H1 (cell line): ENCODE data around the gene UBP1. TPM values are rescaled to one million over a fixed set of nuclear protein-coding genes. Genes with fewer than 3 reads are reported as not detected.

Source experiments
- CTCF ChIA-PET: fragments of 300-600 bp; sonication (Branson Sonifier 250); formaldehyde crosslinking; loops from one replicate; lab custom pipeline; 2021; ENCODE audit not compliant: partially characterized antibody; lab: Charles Lee
- POLR2A ChIA-PET: fragments of 300-600 bp; sonication (Branson Sonifier 250); formaldehyde crosslinking; loops from one replicate; lab custom pipeline; 2021; ENCODE audit warnings: inconsistent platforms; ENCODE audit not compliant: partially characterized antibody; lab: Charles Lee
- DNase-seq, 2 experiments: peaks; one replicate each; pipeline versions ENCODE4 v3.0.0 to v3.0.0-alpha.2; 2010 to 2022; ENCODE audit warnings: low spot score in 2 of 2, low read depth in 1 of 2, mixed read lengths in 1 of 2
- FAIRE-seq: peaks from 2 replicates; lab custom pipeline; 2011; peaks lifted over from hg19 to GRCh38; lab: Jason Lieb, UNC
- H2AFZ ChIP-seq: 2 replicates; pipeline ENCODE4 v1.8.1; 2012; ENCODE audit warnings: low read length, inconsistent platforms
- H2AK5ac ChIP-seq: 2 replicates; pipeline ENCODE4 v1.6.1; 2013; ENCODE audit warnings: low read depth, low read length
- H2BK120ac ChIP-seq: replicated peaks from 2 replicates; pipeline ENCODE3; 2013; ENCODE audit warnings: low read depth, low read length, inconsistent platforms
- H2BK12ac ChIP-seq: 2 replicates; pipeline ENCODE4 v1.6.1; 2013; ENCODE audit warnings: low read depth, low read length
- H2BK15ac ChIP-seq: 2 replicates; pipeline ENCODE4 v1.6.1; 2013; ENCODE audit warnings: low read length
- H2BK20ac ChIP-seq: 2 replicates; pipeline ENCODE4 v1.6.1; 2013; ENCODE audit warnings: low read length
- H2BK5ac ChIP-seq: 2 replicates; pipeline ENCODE4 v1.6.1; 2013; ENCODE audit warnings: low read depth, low read length
- H3K14ac ChIP-seq: 2 replicates; pipeline ENCODE4 v1.6.1; 2013; ENCODE audit warnings: inconsistent platforms; ENCODE audit not compliant: insufficient read length
- H3K18ac ChIP-seq: 2 replicates; pipeline ENCODE4 v1.6.1; 2013; ENCODE audit warnings: low read length; ENCODE audit errors: extremely low read depth
- H3K23ac ChIP-seq: 2 replicates; pipeline ENCODE4 v1.6.1; 2013; ENCODE audit warnings: inconsistent platforms; ENCODE audit not compliant: insufficient read length
- H3K23me2 ChIP-seq: 2 replicates; pipeline ENCODE4 v1.6.1; 2013; ENCODE audit warnings: low read depth, low read length
- H3K27ac ChIP-seq: 2 replicates; pipeline ENCODE4 v1.6.1; 2011; ENCODE audit warnings: low read depth, low read length, inconsistent platforms
- H3K27me3 ChIP-seq, 4 experiments: replicated peaks in 1 of 4; 1 replicate in 1 of 4; 2 replicates in 3 of 4; pipeline versions ENCODE4 v1.6.1 to v1.8.1; 2011 to 2013; ENCODE audit warnings: low read length in 3 of 4, mild to moderate bottlenecking in 3 of 4, inconsistent platforms in 2 of 4, mixed read lengths in 2 of 4, moderate library complexity in 1 of 4; ENCODE audit not compliant: control insufficient read depth in 3 of 4, insufficient read depth in 3 of 4; ENCODE audit errors: extremely low read depth in 1 of 4
- H3K36me3 ChIP-seq, 4 experiments: 2 replicates each; pipeline versions ENCODE4 v1.6.1 to v1.8.1; 2011 to 2013; ENCODE audit warnings: mild to moderate bottlenecking in 4 of 4, low read length in 3 of 4, moderate library complexity in 2 of 4, control low read depth in 1 of 4, inconsistent platforms in 1 of 4; ENCODE audit not compliant: insufficient read depth in 4 of 4, control insufficient read depth in 2 of 4
- H3K4ac ChIP-seq: replicated peaks from 2 replicates; pipeline ENCODE3; 2013; ENCODE audit warnings: low read length, low read depth, mixed read lengths, inconsistent platforms; ENCODE audit not compliant: insufficient read length
- H3K4me1 ChIP-seq, 4 experiments: replicated peaks in 1 of 4; 1 replicate in 1 of 4; 2 replicates in 3 of 4; pipeline versions ENCODE4 v1.6.1 to v1.8.1; 2011 to 2013; ENCODE audit warnings: low read length in 3 of 4, inconsistent platforms in 2 of 4, mixed read lengths in 1 of 4; ENCODE audit not compliant: insufficient read depth in 4 of 4, control insufficient read depth in 3 of 4
- H3K4me2 ChIP-seq, 2 experiments: 2 replicates each; pipeline versions ENCODE4 v1.6.1 to v1.8.1; 2011 to 2013; ENCODE audit warnings: low read depth in 2 of 2, low read length in 2 of 2, control low read depth in 1 of 2, inconsistent platforms in 1 of 2, mild to moderate bottlenecking in 1 of 2; ENCODE audit not compliant: insufficient read depth in 1 of 2
- H3K4me3 ChIP-seq, 4 experiments: fragments of 200-600, 300-600 bp in 1 of 4; sonication (generic), shearing (Covaris generic), sonication (Bioruptor Twin) in 1 of 4; 2 replicates each; pipeline versions ENCODE4 v1.5.1 to v1.8.1; 2011 to 2016; ENCODE audit warnings: low read length in 4 of 4, low read depth in 3 of 4, control low read depth in 2 of 4, inconsistent platforms in 2 of 4, mild to moderate bottlenecking in 2 of 4, mixed read lengths in 1 of 4, moderate library complexity in 1 of 4; ENCODE audit not compliant: insufficient read depth in 2 of 4; ENCODE audit errors: extremely low read depth in 1 of 4
- H3K56ac ChIP-seq: replicated peaks from 2 replicates; pipeline ENCODE3; 2013; ENCODE audit warnings: low read depth, mild to moderate bottlenecking, mixed read lengths, low read length, inconsistent platforms; ENCODE audit not compliant: insufficient read length
- H3K79me1 ChIP-seq: 2 replicates; pipeline ENCODE4 v1.6.1; 2013; ENCODE audit warnings: low read depth, low read length, control low read depth
- H3K79me2 ChIP-seq, 2 experiments: 2 replicates each; pipeline versions ENCODE4 v1.6.1 to v1.8.1; 2012 to 2013; ENCODE audit warnings: low read length in 2 of 2, mild to moderate bottlenecking in 2 of 2, inconsistent platforms in 1 of 2; ENCODE audit not compliant: insufficient read depth in 2 of 2, control insufficient read depth in 1 of 2
- H3K9ac ChIP-seq, 4 experiments: replicated peaks in 1 of 4; 1 replicate in 1 of 4; 2 replicates in 3 of 4; pipeline versions ENCODE4 v1.6.1 to v1.8.1; 2011 to 2013; ENCODE audit warnings: low read depth in 3 of 4, low read length in 3 of 4, control low read depth in 2 of 4, mild to moderate bottlenecking in 2 of 4, moderate library complexity in 2 of 4, inconsistent platforms in 1 of 4; ENCODE audit errors: extremely low read depth in 1 of 4
- H3K9me3 ChIP-seq, 2 experiments: 2 replicates each; pipeline versions ENCODE4 v1.6.1 to v1.8.1; 2012 to 2013; ENCODE audit warnings: mild to moderate bottlenecking in 2 of 2, moderate library complexity in 2 of 2, control low read depth in 1 of 2, inconsistent platforms in 1 of 2, low read depth in 1 of 2, low read length in 1 of 2, mixed read lengths in 1 of 2; ENCODE audit not compliant: insufficient read depth in 2 of 2
- H4K20me1 ChIP-seq, 2 experiments: replicated peaks in 1 of 2; 2 replicates each; pipeline versions ENCODE3 to v1.8.1; 2011 to 2013; ENCODE audit warnings: inconsistent platforms in 2 of 2, low read length in 2 of 2, mild to moderate bottlenecking in 1 of 2; ENCODE audit not compliant: insufficient read depth in 2 of 2, control insufficient read depth in 1 of 2
- H4K5ac ChIP-seq: 2 replicates; pipeline ENCODE4 v1.6.1; 2013; ENCODE audit warnings: low read length, low read depth, mixed read lengths, inconsistent platforms; ENCODE audit not compliant: insufficient read length
- H4K8ac ChIP-seq: 2 replicates; pipeline ENCODE4 v1.8.0; 2013; ENCODE audit warnings: mild to moderate bottlenecking, moderate library complexity, low read length, inconsistent platforms; ENCODE audit not compliant: insufficient read depth; ENCODE audit errors: extremely low read depth
- H4K91ac ChIP-seq: replicated peaks from 2 replicates; pipeline ENCODE3; 2013; ENCODE audit warnings: low read length, mixed read lengths, inconsistent platforms; ENCODE audit not compliant: insufficient read length
- BCL11A ChIP-seq, 2 experiments: IDR thresholded peaks; one replicate each; pipeline ENCODE4 v1.6.1; 2011; ENCODE audit warnings: low read depth in 2 of 2, low read length in 2 of 2, mild to moderate bottlenecking in 2 of 2
- EGR1 ChIP-seq: IDR thresholded peaks from 2 replicates; pipeline ENCODE4 v1.6.1; 2011; ENCODE audit warnings: low read depth, low read length, borderline replicate concordance
- FOSL1 ChIP-seq: IDR thresholded peaks from 2 replicates; pipeline ENCODE4 v1.6.1; 2011; ENCODE audit warnings: mild to moderate bottlenecking, low read depth, low read length, moderate library complexity; ENCODE audit not compliant: insufficient read depth
- JUND ChIP-seq: IDR thresholded peaks from 2 replicates; pipeline ENCODE4 v1.6.1; 2011; ENCODE audit warnings: mild to moderate bottlenecking, improper control_type of control experiment, low read length
- KDM4A ChIP-seq: IDR thresholded peaks from one replicate; pipeline ENCODE4 v1.7.1; 2012; ENCODE audit warnings: low read depth, mild to moderate bottlenecking, moderate library complexity, low read length, inconsistent platforms; ENCODE audit not compliant: severe bottlenecking
- NANOG ChIP-seq: IDR thresholded peaks from 2 replicates; pipeline ENCODE4 v1.6.1; 2011; ENCODE audit warnings: low read length, low read depth, mild to moderate bottlenecking, inconsistent platforms; ENCODE audit not compliant: insufficient read depth, poor library complexity, severe bottlenecking
- RFX5 ChIP-seq: IDR thresholded peaks from 2 replicates; pipeline ENCODE4 v1.6.1; 2011; ENCODE audit warnings: low read depth, low read length, improper control_type of control experiment, borderline replicate concordance
- SIN3A ChIP-seq, 2 experiments: IDR thresholded peaks in 1 of 2; conservative IDR thresholded peaks in 1 of 2; 2 replicates each; pipeline ENCODE4 v1.6.1; 2011 to 2012; ENCODE audit warnings: low read length in 2 of 2, improper control_type of control experiment in 1 of 2, low read depth in 1 of 2, mild to moderate bottlenecking in 1 of 2
- SIX5 ChIP-seq: IDR thresholded peaks from 2 replicates; pipeline ENCODE4 v1.6.1; 2011; ENCODE audit warnings: mild to moderate bottlenecking, low read depth, low read length
- TAF1 ChIP-seq: IDR thresholded peaks from 2 replicates; pipeline ENCODE4 v1.6.1; 2011; ENCODE audit warnings: mild to moderate bottlenecking, low read depth, low read length
- TAF7 ChIP-seq: optimal IDR thresholded peaks from 2 replicates; pipeline ENCODE3; 2011; ENCODE audit warnings: low read depth, mild to moderate bottlenecking, inconsistent platforms, low read length, moderate library complexity, borderline replicate concordance
- TEAD4 ChIP-seq: IDR thresholded peaks from 2 replicates; pipeline ENCODE4 v1.6.1; 2012; ENCODE audit warnings: low read depth, low read length, inconsistent platforms, mixed read lengths
- WGBS, 2 experiments: shearing (Covaris generic) in 1 of 2; methylation state at CpG; one replicate each; pipeline versions ENCODE4 v1.1.6 to v1.1.7; 2013 to 2015; ENCODE audit warnings: low lambda C conversion rate in 2 of 2, mixed read lengths in 2 of 2, inconsistent platforms in 1 of 2, low coverage in 1 of 2, missing lambda C conversion rate in 1 of 2; ENCODE audit not compliant: insufficient replicate concordance in 2 of 2, insufficient coverage in 1 of 2, insufficient read length in 1 of 2; ENCODE audit errors: extremely low coverage in 1 of 2, missing lambda C conversion rate in 1 of 2; 5-methylcytosine and 5-hydroxymethylcytosine counted together
- polyA plus RNA-seq, 7 experiments: library from polyadenylated mRNA; depleted of rRNA in 3 of 7; stranded (reverse) in 5 of 7; unstranded in 2 of 7; fragments of >200 nt in 5 of 7; fragments of 200-250 nt in 2 of 7; gene quantifications; 1 replicate in 5 of 7; 2 replicates in 1 of 7; 4 replicates in 1 of 7; pipeline versions ENCODE4 v1.2.1 to v1.2.3, GENCODE V29; 2011 to 2013; ENCODE audit warnings: missing spikeins in 2 of 7, mixed read lengths in 2 of 7
- total RNA-seq: library from RNA; stranded (reverse); fragmentation: NEBNext Ultra II Directional; extraction: Animal tissue kit (Norgen Biotek cat#: 25700); gene quantifications from 2 replicates; pipeline ENCODE4 v1.2.1, GENCODE V29; 2021

UBP1 gene
- total and polyA plus RNA-seq, 2 of the 8 experiments (the other 6 are each of a cell fraction or from before 2014, with no cell fraction given), result 47.3 to 71.9 TPM

- Histone ChIP-seq H3K27me3 (no peaks in the 10 kb centered on the region), H3K4ac (no peak overlapping the region), H4K91ac (no peak overlapping the region), H3K18ac (no peak overlapping the region), H3K36me3 (peaks cover 30 to 100% (median 67%) of the 10 kb centered on the region in 4 experiments), H3K14ac (no peak overlapping the region), H3K27ac (no peak overlapping the region), H3K23me2 (no peaks in the 10 kb centered on the region), H3K4me2 (no peak overlapping the region), H2AFZ (no peak overlapping the region), H2BK120ac (no peak overlapping the region), H4K20me1 (peaks cover 0 to 5% of the 10 kb centered on the region in 2 experiments), H4K5ac (no peak overlapping the region), H3K56ac (no peak overlapping the region), H3K9ac (no peak overlapping the region), H4K8ac (no peak overlapping the region), H3K79me2 (no peaks in the 10 kb centered on the region), H3K9me3 (no peaks in the 10 kb centered on the region), H2BK15ac (no peak overlapping the region), H3K23ac (no peak overlapping the region), H3K79me1 (no peaks in the 10 kb centered on the region), H2BK12ac (no peak overlapping the region), H3K4me1 (no peaks in the 10 kb centered on the region), H2BK20ac (no peak overlapping the region), H2AK5ac (no peak overlapping the region), H2BK5ac (no peak overlapping the region), H3K4me3 (no peak overlapping the region)
- ChIA-PET CTCF (interaction anchor here (0.7 to 2.2 kb wide), 4 partner anchors 18 to 391 kb away, joined by 3 to 8 read pairs (median 6); no protein-coding TSS in a partner anchor), POLR2A (interaction anchor here (1.0 to 1.7 kb wide), 2 partner anchors 9 to 45 kb away, joined by 4 read pairs; partner anchors contain the start of gene UBP1)
- 87% methylated on average over 7 of the region's 7 CpGs; no CpG with 5 or more reads in 1 of the 2 experiments for WGBS, 2 experiments
- DNase-seq (no peak), FAIRE-seq (no peak)
- no peak for TF ChIP-seq KDM4A
- no peak for TF ChIP-seq TEAD4
- no peak for TF ChIP-seq JUND
- TF ChIP-seq EGR1, result no peak
- TF ChIP-seq TAF7, result no peak
- no peak for TF ChIP-seq RFX5
- no peak for TF ChIP-seq FOSL1
- no peak for TF ChIP-seq BCL11A (IDR thresholded peaks at IDR 0.05; ENCODE audit: low read depth in 2 of 2, low read length in 2 of 2)
- no peak for TF ChIP-seq NANOG
- TF ChIP-seq TAF1, result no peak
- no peak for TF ChIP-seq SIX5
- no peak for TF ChIP-seq SIN3A (conservative IDR thresholded peaks at IDR 0.05 in 1 of 2, IDR thresholded peaks at IDR 0.05 in 1 of 2; ENCODE audit: low read depth in 1 of 2, low read length in 2 of 2)
These were observed 44.3 kb downstream of the UBP1 start for GRCh38 chr3:33395900-33396299.
